ENCODE data around the gene C13orf46. TPM values are rescaled to one million over a fixed set of nuclear protein-coding genes. Genes with fewer than 3 reads are reported as not detected.

The C13orf46 gene
- total and polyA plus RNA-seq, 4 donors, result 1.1 to 11.3 (median 6.4) TPM

GRCh38 chr13:114018461-114019055 lies 44.7 kb upstream of the C13orf46 start:
- Histone ChIP-seq H3K27me3 (ENCODE audit: control insufficient read depth in 3 of 3, insufficient read depth in 3 of 3, low read length in 2 of 3) (no peaks in the 10 kb centered on the region), H3K4me3 (no peak overlapping the region), H3K9me3 (ENCODE audit: control insufficient read depth in 4 of 4, insufficient read depth in 3 of 4, low read length in 3 of 4) (no peaks in the 10 kb centered on the region), H3K4me1 (ENCODE audit: control insufficient read depth in 5 of 5, insufficient read depth in 5 of 5, low read length in 5 of 5) (peaks cover 0 to 2% (median 0%) of the 10 kb centered on the region in 5 donors), H3K27ac (ENCODE audit: low read depth in 1 of 2, low read length in 1 of 2) (no peak overlapping the region), H3K36me3 (ENCODE audit: control insufficient read depth in 4 of 4, insufficient read depth in 4 of 4, low read length in 4 of 4) (peaks cover 0 to 57% (median 6%) of the 10 kb centered on the region in 4 donors), H3K9ac (ENCODE audit: insufficient read depth in 1 of 2, low read length in 2 of 2) (no peak overlapping the region)
- no peak for TF ChIP-seq CTCF (IDR thresholded peaks at IDR 0.05; ENCODE audit: control extremely low read depth, extremely low read depth)
- DNase-seq, result no peak
- no peak for ATAC-seq (ENCODE audit: insufficient read depth, low FRiP score)
- 90 to 92% methylated on average over 20 of the region's 20 CpGs for WGBS, 2 donors

GRCh38 chr13:114017966-114018365 lies 44.1 kb upstream of the C13orf46 start:
- ATAC-seq (ENCODE audit: insufficient read depth, low FRiP score) (no peak), DNase-seq (no peak)
- H3K4me3 ChIP-seq, result no peak overlapping the region
- H3K4me1 ChIP-seq (ENCODE audit: control insufficient read depth in 5 of 5, insufficient read depth in 5 of 5, low read length in 5 of 5), result peaks cover 0 to 2% (median 0%) of the 10 kb centered on the region in 5 donors
- TF ChIP-seq CTCF (IDR thresholded peaks at IDR 0.05; ENCODE audit: control extremely low read depth, extremely low read depth), result no peak
- no peaks in the 10 kb centered on the region for H3K9me3 ChIP-seq (ENCODE audit: control insufficient read depth in 4 of 4, insufficient read depth in 3 of 4, low read length in 3 of 4)
- H3K27ac ChIP-seq (ENCODE audit: low read depth in 1 of 2, low read length in 1 of 2), result no peak overlapping the region
- H3K9ac ChIP-seq (ENCODE audit: insufficient read depth in 1 of 2, low read length in 2 of 2), result no peak overlapping the region
- peaks cover 0 to 58% (median 8%) of the 10 kb centered on the region in 4 donors for H3K36me3 ChIP-seq (ENCODE audit: control insufficient read depth in 4 of 4, insufficient read depth in 4 of 4, low read length in 4 of 4)
- WGBS, 2 donors, result 93 to 94% methylated on average over 23 of the region's 23 CpGs
- no peaks in the 10 kb centered on the region for H3K27me3 ChIP-seq (ENCODE audit: control insufficient read depth in 3 of 3, insufficient read depth in 3 of 3, low read length in 2 of 3)

- no peak overlapping the region for H3K4me3 ChIP-seq
- no peaks in the 10 kb centered on the region for H3K27me3 ChIP-seq (ENCODE audit: control insufficient read depth in 3 of 3, insufficient read depth in 3 of 3, low read length in 2 of 3)
- no peak overlapping the region for H3K9ac ChIP-seq (ENCODE audit: insufficient read depth in 1 of 2, low read length in 2 of 2)
- peaks cover 0 to 62% (median 11%) of the 10 kb centered on the region in 4 donors for H3K36me3 ChIP-seq (ENCODE audit: control insufficient read depth in 4 of 4, insufficient read depth in 4 of 4, low read length in 4 of 4)
- H3K27ac ChIP-seq (ENCODE audit: low read depth in 1 of 2, low read length in 1 of 2), result no peak overlapping the region
- no peak for DNase-seq
- peaks cover 0 to 2% (median 0%) of the 10 kb centered on the region in 5 donors for H3K4me1 ChIP-seq (ENCODE audit: control insufficient read depth in 5 of 5, insufficient read depth in 5 of 5, low read length in 5 of 5)
- no peak for ATAC-seq (ENCODE audit: insufficient read depth, low FRiP score)
- no peak for TF ChIP-seq CTCF (IDR thresholded peaks at IDR 0.05; ENCODE audit: control extremely low read depth, extremely low read depth)
- WGBS, 2 donors, result 86 to 89% methylated on average over 29 of the region's 29 CpGs
- H3K9me3 ChIP-seq (ENCODE audit: control insufficient read depth in 4 of 4, insufficient read depth in 3 of 4, low read length in 3 of 4), result peaks cover 0 to 2% (median 0%) of the 10 kb centered on the region in 4 donors
Measured at GRCh38 chr13:114017028-114017630, 43.3 kb upstream of the C13orf46 start.

All from lung (tissue), 12 donors.